ENCODE data around the gene COQ8A. TPM values are rescaled to one million over a fixed set of nuclear protein-coding genes. Genes with fewer than 3 reads are reported as not detected.

Gene COQ8A
- total RNA-seq (10 to 100 TPM; 55.0 to 56.0 TPM), total RNA-seq (0.17 to 5.6 (median 2.3) reads per million in 172 experiments)
- 29.6 TPM for polyA plus RNA-seq (2013, experiment 1 of 2)
- polyA plus RNA-seq (2013, experiment 2 of 2) = 31.7 TPM

DNA sequence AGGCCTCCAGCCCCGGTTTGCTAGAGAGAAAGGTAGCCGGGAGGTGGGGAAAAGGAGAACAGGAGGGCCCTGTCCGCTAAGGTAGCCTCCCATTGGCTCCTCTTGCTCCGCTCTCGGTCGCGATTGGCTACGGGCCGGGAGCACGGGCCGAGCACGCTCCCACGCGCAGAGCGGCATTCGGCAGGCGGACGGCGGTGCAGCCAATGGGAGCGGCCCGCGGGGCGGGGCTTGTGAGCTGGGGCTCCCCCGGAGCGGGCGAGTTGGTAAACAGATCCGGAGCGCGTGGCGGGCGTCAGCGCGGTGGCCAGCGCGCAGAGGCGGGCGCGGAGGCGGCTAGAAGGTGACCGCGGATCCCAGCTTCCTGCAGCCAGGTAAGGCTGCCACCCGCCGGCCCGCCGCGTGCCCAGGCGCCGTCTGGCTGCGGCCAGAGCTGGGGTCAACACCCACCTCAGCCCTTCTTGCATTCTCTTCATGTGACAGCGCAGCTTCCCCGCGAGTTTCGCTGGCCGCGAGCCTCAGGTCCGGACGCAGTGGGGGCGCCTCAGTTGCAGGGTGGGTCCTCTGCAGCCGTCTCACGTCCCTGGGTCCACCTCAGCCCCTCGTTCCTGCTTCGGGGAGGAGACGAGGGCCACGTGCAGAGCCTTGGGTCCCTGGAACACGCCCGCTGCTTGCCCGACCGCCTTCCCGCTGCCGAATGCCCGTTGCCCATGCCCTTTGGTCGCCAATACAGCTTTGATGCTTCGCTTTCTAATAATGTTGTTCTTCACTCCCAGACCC is at the start of gene COQ8A:
TSS of gene COQ8A (plus strand) at position 266 of the 777 bp plus-strand sequence. CDS start 21,092 bp downstream, outside the sequence.
- ATAC-seq (ENCODE audit: poor library complexity) = peak; percentile 91

DNA sequence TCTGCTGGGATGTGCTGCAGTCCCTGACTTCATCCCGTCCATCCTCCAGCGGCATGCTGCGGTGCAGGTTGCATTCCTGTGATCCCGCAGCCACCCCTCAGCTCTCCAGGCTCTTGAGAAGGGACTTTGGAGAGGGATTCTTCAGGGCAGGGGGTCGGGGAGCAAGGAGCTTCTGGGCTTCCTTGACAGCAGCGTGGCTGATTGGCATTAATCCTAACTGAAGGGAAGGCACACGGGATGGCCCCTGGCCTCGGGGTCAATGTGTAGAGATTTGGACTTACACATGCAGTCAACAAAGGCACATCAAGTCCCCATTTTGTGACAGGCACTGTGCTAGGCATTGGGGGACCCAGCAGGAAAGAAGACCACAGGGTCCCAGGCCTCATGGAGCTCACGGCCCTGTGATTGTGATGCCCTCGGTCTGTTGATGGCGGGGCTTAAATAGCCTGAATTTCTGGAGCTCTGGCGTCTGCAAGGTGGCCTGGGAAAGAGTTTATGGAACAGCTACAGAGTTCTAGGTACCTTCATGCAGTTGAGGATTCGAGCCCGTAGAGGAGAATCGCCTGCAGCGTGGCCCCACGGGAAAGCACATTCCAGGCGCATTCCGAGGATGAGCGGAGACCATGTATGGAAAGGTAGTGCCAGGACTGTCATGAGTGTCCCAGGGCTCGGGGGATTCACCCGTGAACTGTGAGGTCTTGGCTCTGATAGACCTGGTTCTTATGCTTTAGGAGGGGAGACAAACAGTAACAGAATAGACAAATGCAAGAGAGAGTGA is 49.6 kb upstream of the COQ8A start:
- Histone ChIP-seq H3K27me3 (ENCODE audit: control insufficient read depth in 1 of 2, insufficient read depth in 2 of 2, low read length in 2 of 2) (no peaks in the 10 kb centered on the region), H3K27ac (ENCODE audit: low read depth in 1 of 2, low read length in 2 of 2) (no peak overlapping the region), H3K36me3 (ENCODE audit: insufficient read depth, low read length) (no peaks in the 10 kb centered on the region), H3K9me3 (ENCODE audit: control insufficient read depth in 1 of 2, insufficient read depth in 1 of 2, low read length in 2 of 2) (no peaks in the 10 kb centered on the region), H3K4me3 (ENCODE audit: low read length) (no peak overlapping the region), H3K4me1 (ENCODE audit: insufficient read depth, low read length) (peaks cover 8% of the 10 kb centered on the region)
- peaks cover 7% of the 10 kb centered on the region for H3K4me1 Mint-ChIP-seq (ENCODE audit: low read depth)
- no peak overlapping the region for H3K4me3 Mint-ChIP-seq
- no peaks in the 10 kb centered on the region for H3K27me3 Mint-ChIP-seq
- H3K27ac Mint-ChIP-seq = no peak overlapping the region
- no peak for ATAC-seq (ENCODE audit: poor library complexity)
- H3K36me3 Mint-ChIP-seq (ENCODE audit: low read depth) = no peaks in the 10 kb centered on the region
- intact Hi-C loops (cut with DNase I, micrococcal nuclease) = no loop called here
- TF ChIP-seq, protein P1, sequence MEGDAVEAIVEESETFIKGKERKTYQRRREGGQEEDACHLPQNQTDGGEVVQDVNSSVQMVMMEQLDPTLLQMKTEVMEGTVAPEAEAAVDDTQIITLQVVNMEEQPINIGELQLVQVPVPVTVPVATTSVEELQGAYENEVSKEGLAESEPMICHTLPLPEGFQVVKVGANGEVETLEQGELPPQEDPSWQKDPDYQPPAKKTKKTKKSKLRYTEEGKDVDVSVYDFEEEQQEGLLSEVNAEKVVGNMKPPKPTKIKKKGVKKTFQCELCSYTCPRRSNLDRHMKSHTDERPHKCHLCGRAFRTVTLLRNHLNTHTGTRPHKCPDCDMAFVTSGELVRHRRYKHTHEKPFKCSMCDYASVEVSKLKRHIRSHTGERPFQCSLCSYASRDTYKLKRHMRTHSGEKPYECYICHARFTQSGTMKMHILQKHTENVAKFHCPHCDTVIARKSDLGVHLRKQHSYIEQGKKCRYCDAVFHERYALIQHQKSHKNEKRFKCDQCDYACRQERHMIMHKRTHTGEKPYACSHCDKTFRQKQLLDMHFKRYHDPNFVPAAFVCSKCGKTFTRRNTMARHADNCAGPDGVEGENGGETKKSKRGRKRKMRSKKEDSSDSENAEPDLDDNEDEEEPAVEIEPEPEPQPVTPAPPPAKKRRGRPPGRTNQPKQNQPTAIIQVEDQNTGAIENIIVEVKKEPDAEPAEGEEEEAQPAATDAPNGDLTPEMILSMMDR (IDR thresholded peaks at IDR 0.05) = no peak
- H3K9me3 Mint-ChIP-seq = no peaks in the 10 kb centered on the region
- DNase-seq = no peak
- ChIA-PET CTCF (no interaction called here), POLR2A (no interaction called here)

More for the DNA sequence above, at the start of gene COQ8A:
- H3K27me3 ChIP-seq (ENCODE audit: control insufficient read depth in 1 of 2, insufficient read depth in 2 of 2, low read length in 2 of 2) = no peaks in the 10 kb centered on the region
- H3K9me3 ChIP-seq (ENCODE audit: control insufficient read depth in 1 of 2, insufficient read depth in 1 of 2, low read length in 2 of 2) = peaks cover 0 to 5% of the 10 kb centered on the region in 2 experiments
- Mint-ChIP-seq H3K36me3 (ENCODE audit: low read depth) (peaks cover 21% of the 10 kb centered on the region), H3K9me3 (peaks cover 3% of the 10 kb centered on the region), H3K27ac (peak within 1 kb of the TSS; percentile 95), H3K27me3 (no peaks in the 10 kb centered on the region), H3K4me1 (ENCODE audit: low read depth) (peaks cover 68% of the 10 kb centered on the region), H3K4me3 (peak within 1 kb of the TSS; percentile 91)
- H3K4me1 ChIP-seq (ENCODE audit: insufficient read depth, low read length) = peaks cover 46% of the 10 kb centered on the region
- DNase-seq = peak; percentile 96 to 100 (median 99)
- intact Hi-C loops (cut with DNase I, micrococcal nuclease) = loop anchor here (1.0 to 10.0 kb wide), 2 partner anchors 314 to 1145 kb away; partner anchors contain the start of gene ARF1 (in 1 of the 2)
- TF ChIP-seq, protein P1 (IDR thresholded peaks at IDR 0.05) = no peak
- peak within 1 kb of the TSS; percentile 96 to 98 for H3K27ac ChIP-seq (ENCODE audit: low read depth in 1 of 2, low read length in 2 of 2)
- H3K36me3 ChIP-seq (ENCODE audit: insufficient read depth, low read length) = no peaks in the 10 kb centered on the region
- H3K4me3 ChIP-seq (ENCODE audit: low read length) = peak within 1 kb of the TSS; percentile 94
- CTCF ChIA-PET = interaction anchor here (0.6 to 1.2 kb wide), 3 partner anchors 99 to 532 kb away, joined by 3 to 5 read pairs (median 3); partner anchors contain the start of gene PARP1
- POLR2A ChIA-PET = interaction anchor here (0.5 to 2.9 kb wide), 26 partner anchors 9 to 1546 kb away, joined by 3 to 53 read pairs (median 4); partner anchors contain the start of genes CDC42BPA, H3-3A, ITPKB and LBR

DNA sequence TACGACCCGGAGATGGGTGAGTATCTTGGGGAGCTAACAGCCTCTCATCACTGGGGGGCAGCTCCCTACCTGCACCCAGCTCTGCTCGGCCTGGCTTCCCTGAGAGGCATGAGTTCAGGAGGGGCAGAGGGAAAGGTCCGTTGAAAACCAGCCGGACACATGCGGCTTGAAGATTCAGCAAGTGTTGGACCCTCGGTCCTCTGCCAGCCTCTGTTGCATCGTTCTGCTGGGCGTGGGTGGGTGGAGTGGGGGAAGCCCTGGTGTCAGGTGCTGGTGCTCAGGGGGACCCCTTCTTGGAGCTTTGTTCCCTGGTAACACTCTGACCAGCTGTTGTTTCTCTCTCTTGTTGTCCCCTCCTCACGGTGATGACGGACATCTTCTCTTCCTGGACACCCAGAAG is 48.7 kb upstream of the COQ8A start:
- DNase-seq (no peak), ATAC-seq (ENCODE audit: poor library complexity) (no peak)
- TF ChIP-seq, protein P1 (IDR thresholded peaks at IDR 0.05) = no peak
- Histone ChIP-seq H3K4me3 (ENCODE audit: low read length) (no peak overlapping the region), H3K4me1 (ENCODE audit: insufficient read depth, low read length) (peaks cover 2% of the 10 kb centered on the region), H3K27me3 (ENCODE audit: control insufficient read depth in 1 of 2, insufficient read depth in 2 of 2, low read length in 2 of 2) (no peaks in the 10 kb centered on the region), H3K27ac (ENCODE audit: low read depth in 1 of 2, low read length in 2 of 2) (no peak overlapping the region), H3K36me3 (ENCODE audit: insufficient read depth, low read length) (no peaks in the 10 kb centered on the region), H3K9me3 (ENCODE audit: control insufficient read depth in 1 of 2, insufficient read depth in 1 of 2, low read length in 2 of 2) (no peaks in the 10 kb centered on the region)
- H3K9me3 Mint-ChIP-seq = no peaks in the 10 kb centered on the region
- H3K4me3 Mint-ChIP-seq = no peak overlapping the region
- POLR2A ChIA-PET = no interaction called here
- H3K27me3 Mint-ChIP-seq = no peaks in the 10 kb centered on the region
- CTCF ChIA-PET = no interaction called here
- peaks cover 2% of the 10 kb centered on the region for H3K4me1 Mint-ChIP-seq (ENCODE audit: low read depth)
- H3K36me3 Mint-ChIP-seq (ENCODE audit: low read depth) = no peaks in the 10 kb centered on the region
- intact Hi-C loops (cut with DNase I, micrococcal nuclease) = no loop called here
- H3K27ac Mint-ChIP-seq = no peak overlapping the region

All from CD4-positive, alpha-beta T cell (primary cell).